Liver (tissue), 3 donors: ENCODE results near the gene NUP93.

ENCODE experiments used
- JUND ChIP-seq, 2 donors: IDR thresholded peaks; 2 replicates each; pipeline ENCODE4 v1.6.1; 2016; ENCODE audit warnings: antibody characterized with exemption in 2 of 2
- NR2F2 ChIP-seq: IDR thresholded peaks from 2 replicates; pipeline ENCODE4 v1.6.1; 2016; ENCODE audit warnings: antibody characterized with exemption
- SP1 ChIP-seq: IDR thresholded peaks from 2 replicates; pipeline ENCODE4 v1.6.1; 2018; ENCODE audit warnings: antibody characterized with exemption, mild to moderate bottlenecking
- TAF1 ChIP-seq: conservative IDR thresholded peaks from 2 replicates; pipeline ENCODE4 v1.6.1; 2016; ENCODE audit warnings: antibody characterized with exemption, mild to moderate bottlenecking
- TF ChIP-seq, protein P1 (sequence below): fragments of 150-350 bp; IDR thresholded peaks from 2 replicates; pipeline ENCODE4 v1.5.1; 2017; ENCODE audit warnings: improper control_type of control experiment, low read depth, low read length; ENCODE audit not compliant: missing input control
- TF ChIP-seq, protein P2 (sequence below): IDR thresholded peaks from 2 replicates; pipeline ENCODE4 v1.6.1; 2016; ENCODE audit warnings: antibody characterized with exemption
- TF ChIP-seq, protein P3 (sequence below): IDR thresholded peaks from 2 replicates; pipeline ENCODE4 v1.6.1; 2016; ENCODE audit warnings: antibody characterized with exemption
- donor health status: healthy.
- donor health status: healthy.

DNA sequence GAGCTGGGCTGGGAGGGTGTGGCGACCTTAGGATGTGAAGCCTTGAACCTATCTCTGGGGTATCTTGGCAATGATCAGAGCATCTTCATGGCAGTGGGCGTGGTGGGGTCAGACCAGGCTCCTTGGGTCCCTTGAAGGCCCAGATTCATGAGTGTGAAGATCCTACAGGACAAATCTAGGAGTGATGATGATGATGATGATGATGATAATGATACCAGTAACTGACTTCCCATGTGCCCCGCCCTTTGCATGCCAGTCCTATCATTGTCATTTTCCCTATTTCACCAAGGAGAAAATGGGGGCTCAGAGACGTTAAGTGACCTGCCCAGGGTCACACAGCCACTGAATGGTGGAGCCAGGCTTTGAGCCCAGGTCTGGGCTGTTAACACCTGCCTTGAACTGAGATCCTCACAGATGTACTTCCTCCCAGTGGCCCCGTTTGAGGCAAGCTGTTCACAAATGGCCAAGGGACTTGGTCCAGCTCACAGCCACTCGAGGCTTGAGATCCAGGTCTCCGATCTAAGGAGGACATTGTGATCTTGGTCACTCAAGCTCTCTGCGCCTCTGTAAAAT, 148.4 kb downstream of the NUP93 start:
- TF ChIP-seq JUND (IDR thresholded peaks at IDR 0.05) (no peak), NR2F2 (no peak), SP1 (no peak), TAF1 (no peak)
- TF ChIP-seq, protein P1, sequence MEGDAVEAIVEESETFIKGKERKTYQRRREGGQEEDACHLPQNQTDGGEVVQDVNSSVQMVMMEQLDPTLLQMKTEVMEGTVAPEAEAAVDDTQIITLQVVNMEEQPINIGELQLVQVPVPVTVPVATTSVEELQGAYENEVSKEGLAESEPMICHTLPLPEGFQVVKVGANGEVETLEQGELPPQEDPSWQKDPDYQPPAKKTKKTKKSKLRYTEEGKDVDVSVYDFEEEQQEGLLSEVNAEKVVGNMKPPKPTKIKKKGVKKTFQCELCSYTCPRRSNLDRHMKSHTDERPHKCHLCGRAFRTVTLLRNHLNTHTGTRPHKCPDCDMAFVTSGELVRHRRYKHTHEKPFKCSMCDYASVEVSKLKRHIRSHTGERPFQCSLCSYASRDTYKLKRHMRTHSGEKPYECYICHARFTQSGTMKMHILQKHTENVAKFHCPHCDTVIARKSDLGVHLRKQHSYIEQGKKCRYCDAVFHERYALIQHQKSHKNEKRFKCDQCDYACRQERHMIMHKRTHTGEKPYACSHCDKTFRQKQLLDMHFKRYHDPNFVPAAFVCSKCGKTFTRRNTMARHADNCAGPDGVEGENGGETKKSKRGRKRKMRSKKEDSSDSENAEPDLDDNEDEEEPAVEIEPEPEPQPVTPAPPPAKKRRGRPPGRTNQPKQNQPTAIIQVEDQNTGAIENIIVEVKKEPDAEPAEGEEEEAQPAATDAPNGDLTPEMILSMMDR: no peak
- TF ChIP-seq, protein P2, sequence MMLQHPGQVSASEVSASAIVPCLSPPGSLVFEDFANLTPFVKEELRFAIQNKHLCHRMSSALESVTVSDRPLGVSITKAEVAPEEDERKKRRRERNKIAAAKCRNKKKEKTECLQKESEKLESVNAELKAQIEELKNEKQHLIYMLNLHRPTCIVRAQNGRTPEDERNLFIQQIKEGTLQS: no peak
- TF ChIP-seq, protein P3, sequence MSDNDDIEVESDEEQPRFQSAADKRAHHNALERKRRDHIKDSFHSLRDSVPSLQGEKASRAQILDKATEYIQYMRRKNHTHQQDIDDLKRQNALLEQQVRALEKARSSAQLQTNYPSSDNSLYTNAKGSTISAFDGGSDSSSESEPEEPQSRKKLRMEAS: no peak
